Measurements from ENCODE around the gene PRKCE.

- TF ChIP-seq POLR2A (IDR thresholded peaks at IDR 0.05; ENCODE audit: low read depth, low read length) (no peak), POLR2AphosphoS5 (IDR thresholded peaks at IDR 0.05; ENCODE audit: low read depth, low read length) (no peak)
Observed at GRCh38 chr2:45643095-45643494, 8.4 kb upstream of the PRKCE start.
